Upper lobe of left lung (tissue), 4 donors: ENCODE results near the gene LAMA2.

Experiments
- CTCF ChIP-seq, 6 experiments: fragments of 450-650 bp in 4 of 6; fragments of 200-600 bp in 2 of 6; sonication (generic) in 2 of 6; IDR thresholded peaks; one replicate each; pipeline ENCODE4 v1.5.1; 2016 to 2019; ENCODE audit warnings: antibody characterized with exemption in 6 of 6
- EP300 ChIP-seq, 4 donors: sonication (generic); formaldehyde crosslinking; IDR thresholded peaks; one replicate each; pipeline ENCODE4 v1.5.1; 2017; ENCODE audit warnings: antibody characterized with exemption in 4 of 4, control low read depth in 2 of 4

GRCh38 chr6:128993166-128993565 is 110.2 kb downstream of the LAMA2 start:
- TF ChIP-seq CTCF (IDR thresholded peaks at IDR 0.05) (no peak), EP300 (IDR thresholded peaks at IDR 0.05) (no peak)
